Endodermal cell (in vitro differentiated cells): ENCODE data around the gene TUT4. TPM values are rescaled to one million over a fixed set of nuclear protein-coding genes. Genes with fewer than 3 reads are reported as not detected.

Experiments
- DNase-seq: peaks from one replicate; pipeline ENCODE4 v3.0.0-alpha.2; 2017
- H3K27ac ChIP-seq: 2 replicates; pipeline ENCODE4 v1.5.1; 2013; ENCODE audit warnings: mild to moderate bottlenecking, low read depth, low read length, moderate library complexity
- H3K27me3 ChIP-seq: 2 replicates; pipeline ENCODE4 v1.6.1; 2013; ENCODE audit warnings: mild to moderate bottlenecking, low read length, moderate library complexity; ENCODE audit not compliant: insufficient read depth, control insufficient read depth, poor library complexity, severe bottlenecking
- H3K36me3 ChIP-seq: 2 replicates; pipeline ENCODE4 v1.7.0; 2013; ENCODE audit warnings: mild to moderate bottlenecking, low read length, moderate library complexity; ENCODE audit not compliant: control insufficient read depth, insufficient read depth
- H3K4me1 ChIP-seq: one replicate; pipeline ENCODE4 v1.7.0; 2013; ENCODE audit warnings: low read length; ENCODE audit not compliant: control insufficient read depth, insufficient read depth
- H3K4me3 ChIP-seq: 2 replicates; pipeline ENCODE4 v1.5.1; 2013; ENCODE audit warnings: mild to moderate bottlenecking, low read length, moderate library complexity
- H3K9ac ChIP-seq: 2 replicates; pipeline ENCODE4 v1.6.1; 2013; ENCODE audit warnings: mild to moderate bottlenecking, low read length, moderate library complexity; ENCODE audit not compliant: poor library complexity, severe bottlenecking; ENCODE audit errors: extremely low read depth
- H3K9me3 ChIP-seq: 2 replicates; pipeline ENCODE4 v1.6.1; 2013; ENCODE audit warnings: mild to moderate bottlenecking, low read length, moderate library complexity; ENCODE audit not compliant: control insufficient read depth
- H3K27ac Mint-ChIP-seq: 2 replicates; pipeline ENCODE4 v1.8.0; 2020; ENCODE audit warnings: mixed read lengths
- H3K27me3 Mint-ChIP-seq: 2 replicates; pipeline ENCODE4 v1.8.0; 2021; ENCODE audit warnings: mild to moderate bottlenecking, mixed read lengths; ENCODE audit not compliant: insufficient read depth
- H3K36me3 Mint-ChIP-seq: 2 replicates; pipeline ENCODE4 v1.8.0; 2020; ENCODE audit warnings: low read depth, mixed read lengths
- H3K4me1 Mint-ChIP-seq: 2 replicates; pipeline ENCODE4 v1.8.0; 2020; ENCODE audit warnings: mixed read lengths
- H3K4me3 Mint-ChIP-seq: 2 replicates; pipeline ENCODE4 v1.8.0; 2020; ENCODE audit warnings: mild to moderate bottlenecking, moderate library complexity, mixed read lengths
- H3K9me3 Mint-ChIP-seq: 2 replicates; pipeline ENCODE4 v1.8.0; 2020; ENCODE audit warnings: mild to moderate bottlenecking, mixed read lengths
- CTCF ChIP-seq: fragments of 200-600 bp; sonication (generic); conservative IDR thresholded peaks from 2 replicates; pipeline ENCODE4 v1.5.0; 2021; ENCODE audit warnings: antibody characterized with exemption, mild to moderate bottlenecking
- WGBS, 2 experiments: methylation state at CpG; one replicate each; pipeline versions ENCODE4 v1.1.5 to v1.1.7; 2013; ENCODE audit warnings: missing lambda C conversion rate in 2 of 2, mixed read lengths in 1 of 2; ENCODE audit not compliant: insufficient coverage in 1 of 2, insufficient read length in 1 of 2; 5-methylcytosine and 5-hydroxymethylcytosine counted together
- total RNA-seq, 2 donors: library from RNA; stranded (reverse); fragmentation: NEBNext Ultra II Directional in 1 of 2; extraction: Animal tissue kit (Norgen Biotek cat#: 25700) in 1 of 2; gene quantifications; 2 replicates in 1 of 2; 3 replicates in 1 of 2; pipeline ENCODE4 v1.2.1, GENCODE V29; 2021

TUT4 gene
- total RNA-seq, 2 donors from 2014 or later, result 131 to 170 TPM

DNA sequence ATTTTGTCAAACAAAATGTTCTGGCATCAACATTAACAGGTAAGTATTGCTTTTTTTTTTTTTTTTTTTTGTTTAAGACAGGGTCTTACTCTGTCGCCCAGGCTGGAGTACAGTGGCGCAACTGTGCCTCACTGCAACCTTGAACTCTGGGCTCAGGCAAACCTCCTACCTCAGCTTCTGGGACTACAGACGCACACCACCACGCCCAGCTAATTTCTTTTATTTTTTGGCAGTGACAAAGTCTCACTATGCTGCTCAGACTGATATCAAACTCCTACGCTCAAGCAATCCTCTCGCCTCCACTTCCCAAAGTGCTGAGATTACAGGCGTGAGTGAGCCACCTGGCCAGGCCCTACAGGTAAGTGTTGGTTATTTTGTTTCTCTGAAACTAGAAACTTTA, 2.4 kb downstream of the TUT4 start:
- H3K27me3 ChIP-seq, result no peaks in the 10 kb centered on the region
- H3K36me3 ChIP-seq, result peaks cover 20% of the 10 kb centered on the region
- Mint-ChIP-seq H3K36me3 (peaks cover 4% of the 10 kb centered on the region), H3K4me1 (peaks cover 33% of the 10 kb centered on the region), H3K9me3 (no peaks in the 10 kb centered on the region), H3K27ac (peak overlapping the region; percentile 46), H3K4me3 (no peak overlapping the region), H3K27me3 (no peaks in the 10 kb centered on the region)
- peak; percentile 42 for TF ChIP-seq CTCF
- peak overlapping the region; percentile 81 for H3K9ac ChIP-seq
- peaks cover under 1% of the 10 kb centered on the region for H3K9me3 ChIP-seq
- H3K4me3 ChIP-seq, result peak overlapping the region; percentile 99
- no peak overlapping the region for H3K27ac ChIP-seq
- WGBS, 2 experiments, result 55 to 100% methylated on average over 2 to 7 of the region's 7 CpGs
- H3K4me1 ChIP-seq, result peaks cover 8% of the 10 kb centered on the region
- DNase-seq, result peak; percentile 63

DNA sequence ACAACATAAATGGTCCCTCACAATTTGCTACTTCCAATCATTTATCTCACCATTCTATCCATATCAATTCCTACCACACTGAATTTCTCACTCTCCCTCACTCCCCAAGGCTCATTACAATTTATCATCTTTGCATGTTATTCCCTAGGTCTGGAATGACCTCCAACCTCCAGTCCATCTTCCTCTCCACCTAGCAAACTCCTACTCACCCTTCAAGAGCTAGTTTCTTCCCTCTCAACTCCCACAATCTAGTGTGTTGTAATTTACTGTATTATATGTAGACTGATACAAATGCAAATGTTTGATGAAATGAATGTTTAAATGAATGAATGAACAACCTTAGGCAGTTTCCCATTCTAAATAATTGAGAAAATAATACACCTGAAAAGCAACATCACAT, 3.6 kb downstream of the TUT4 start:
- H3K9me3 Mint-ChIP-seq, result peaks cover 8% of the 10 kb centered on the region
- H3K27me3 ChIP-seq, result no peaks in the 10 kb centered on the region
- peak overlapping the region; percentile 0 for H3K4me3 Mint-ChIP-seq
- H3K9me3 ChIP-seq, result peaks cover 13% of the 10 kb centered on the region
- peaks cover 32% of the 10 kb centered on the region for H3K36me3 ChIP-seq
- H3K27ac Mint-ChIP-seq, result no peak overlapping the region
- no peaks in the 10 kb centered on the region for H3K27me3 Mint-ChIP-seq
- peak overlapping the region; percentile 81 for H3K9ac ChIP-seq
- peak overlapping the region; percentile 99 for H3K4me3 ChIP-seq
- H3K4me1 Mint-ChIP-seq, result peaks cover 21% of the 10 kb centered on the region
- H3K27ac ChIP-seq, result no peak overlapping the region
- DNase-seq, result no peak
- no peak for TF ChIP-seq CTCF
- H3K36me3 Mint-ChIP-seq, result peaks cover 11% of the 10 kb centered on the region
- no peaks in the 10 kb centered on the region for H3K4me1 ChIP-seq

GRCh38 chr1:52546852-52547251, 6.0 kb downstream of the TUT4 start:
- H3K4me1 Mint-ChIP-seq, result peaks cover 19% of the 10 kb centered on the region
- H3K4me3 Mint-ChIP-seq, result no peak overlapping the region
- no peak for TF ChIP-seq CTCF
- H3K9me3 Mint-ChIP-seq, result peaks cover 29% of the 10 kb centered on the region
- no peak overlapping the region for H3K27ac ChIP-seq
- no peak overlapping the region for H3K4me3 ChIP-seq
- WGBS, 2 experiments, result 92 to 98% methylated on average over 3 to 5 of the region's 5 CpGs
- no peaks in the 10 kb centered on the region for H3K27me3 Mint-ChIP-seq
- H3K4me1 ChIP-seq, result no peaks in the 10 kb centered on the region
- no peaks in the 10 kb centered on the region for H3K27me3 ChIP-seq
- peaks cover 36% of the 10 kb centered on the region for H3K9me3 ChIP-seq
- H3K9ac ChIP-seq, result no peak overlapping the region
- no peak overlapping the region for H3K27ac Mint-ChIP-seq
- H3K36me3 ChIP-seq, result peaks cover 53% of the 10 kb centered on the region
- no peak for DNase-seq
- peaks cover 30% of the 10 kb centered on the region for H3K36me3 Mint-ChIP-seq
